ENCODE results near the gene DGKI.

DNA sequence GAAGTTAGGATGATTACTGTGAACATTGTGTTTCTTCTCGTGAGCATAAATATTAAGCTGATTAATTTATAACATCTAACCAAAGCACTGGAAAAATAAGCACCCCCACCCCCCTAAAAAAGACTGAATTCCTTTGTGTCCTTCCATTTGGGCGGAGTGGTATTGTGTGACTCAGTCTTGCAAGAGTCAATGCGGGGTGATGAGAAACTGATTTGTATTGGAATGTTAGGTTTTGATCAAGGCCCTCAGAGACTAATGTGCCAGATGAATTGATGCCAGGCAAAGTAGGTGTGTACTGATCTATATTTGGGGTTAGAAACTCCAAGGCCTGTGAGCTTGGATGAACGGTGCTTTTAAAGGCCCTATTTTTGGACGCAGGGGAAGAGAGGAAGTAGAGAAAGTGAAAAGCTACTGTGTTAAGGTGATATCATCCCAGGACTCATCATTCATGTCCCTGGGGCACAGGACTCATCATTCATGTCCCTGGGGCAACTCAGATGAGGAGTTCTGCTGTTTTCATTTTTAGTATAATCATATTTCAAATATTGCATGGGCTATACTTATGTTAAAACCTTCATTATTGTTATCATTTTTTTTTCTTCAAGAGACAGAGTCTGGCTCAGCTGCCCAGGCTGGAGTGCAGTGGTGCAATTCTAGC lies 442.0 kb downstream of the DGKI start:
- TF ChIP-seq GATA3 (IDR thresholded peaks at IDR 0.05; ENCODE audit: low read depth, low read length): no peak
- no peak for TF ChIP-seq GATA2 (IDR thresholded peaks at IDR 0.05; ENCODE audit: low read depth, low read length)

Data from SH-SY5Y (cell line).